HUES64 (cell line): ENCODE results near the gene PROB1.

ENCODE experiments used
- H3K27ac ChIP-seq: 2 replicates; pipeline ENCODE4 v1.7.0; 2013; ENCODE audit warnings: low read depth, low read length, inconsistent platforms
- H3K27me3 ChIP-seq: 2 replicates; pipeline ENCODE4 v1.6.1; 2013; ENCODE audit warnings: mild to moderate bottlenecking, low read length; ENCODE audit not compliant: insufficient read depth
- H3K36me3 ChIP-seq: 2 replicates; pipeline ENCODE4 v1.6.1; 2013; ENCODE audit warnings: mild to moderate bottlenecking, low read length; ENCODE audit not compliant: insufficient read depth
- H3K4me1 ChIP-seq: 2 replicates; pipeline ENCODE4 v1.6.1; 2013; ENCODE audit warnings: mild to moderate bottlenecking, low read length, moderate library complexity; ENCODE audit not compliant: insufficient read depth
- H3K4me3 ChIP-seq: 2 replicates; pipeline ENCODE4 v1.5.1; 2013; ENCODE audit warnings: mild to moderate bottlenecking, low read length, moderate library complexity
- H3K9ac ChIP-seq: 2 replicates; pipeline ENCODE4 v1.6.1; 2013; ENCODE audit warnings: mild to moderate bottlenecking, low read depth, low read length
- H3K9me3 ChIP-seq: 2 replicates; pipeline ENCODE4 v1.6.1; 2013; ENCODE audit warnings: low read depth, low read length; ENCODE audit not compliant: insufficient read depth
- WGBS: fragments of 150-250, 120-280 bp; methylation state at CpG from one replicate; pipeline ENCODE4 v1.1.7; 2013; ENCODE audit warnings: missing lambda C conversion rate; 5-methylcytosine and 5-hydroxymethylcytosine counted together

Gene PROB1

DNA sequence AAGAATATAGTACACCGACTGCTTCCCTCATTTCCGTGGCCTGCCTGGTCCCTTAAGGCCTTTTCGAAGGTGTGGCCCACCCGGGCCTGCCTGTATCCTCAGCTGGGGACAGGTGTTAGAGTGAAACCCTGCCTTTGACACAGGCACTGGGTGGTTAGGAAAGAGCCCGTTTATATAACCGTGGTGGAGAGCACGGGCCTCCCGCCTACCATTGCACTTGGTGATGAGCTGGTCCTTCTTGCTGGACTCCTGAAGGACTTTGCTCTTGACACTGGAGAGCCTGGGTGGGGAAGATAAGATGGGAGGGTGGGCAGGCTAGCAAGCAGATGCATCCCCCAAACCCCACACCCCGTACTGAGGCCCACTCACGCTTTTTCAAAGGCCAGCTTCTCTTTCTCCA is 6.6 kb upstream of the PROB1 start:
- Histone ChIP-seq H3K27me3 (no peaks in the 10 kb centered on the region), H3K4me3 (no peak overlapping the region), H3K9ac (no peak overlapping the region), H3K27ac (no peak overlapping the region), H3K4me1 (peaks cover 11% of the 10 kb centered on the region), H3K36me3 (peaks cover 14% of the 10 kb centered on the region), H3K9me3 (no peaks in the 10 kb centered on the region)
- 97% methylated on average over 10 of the region's 10 CpGs for WGBS

DNA sequence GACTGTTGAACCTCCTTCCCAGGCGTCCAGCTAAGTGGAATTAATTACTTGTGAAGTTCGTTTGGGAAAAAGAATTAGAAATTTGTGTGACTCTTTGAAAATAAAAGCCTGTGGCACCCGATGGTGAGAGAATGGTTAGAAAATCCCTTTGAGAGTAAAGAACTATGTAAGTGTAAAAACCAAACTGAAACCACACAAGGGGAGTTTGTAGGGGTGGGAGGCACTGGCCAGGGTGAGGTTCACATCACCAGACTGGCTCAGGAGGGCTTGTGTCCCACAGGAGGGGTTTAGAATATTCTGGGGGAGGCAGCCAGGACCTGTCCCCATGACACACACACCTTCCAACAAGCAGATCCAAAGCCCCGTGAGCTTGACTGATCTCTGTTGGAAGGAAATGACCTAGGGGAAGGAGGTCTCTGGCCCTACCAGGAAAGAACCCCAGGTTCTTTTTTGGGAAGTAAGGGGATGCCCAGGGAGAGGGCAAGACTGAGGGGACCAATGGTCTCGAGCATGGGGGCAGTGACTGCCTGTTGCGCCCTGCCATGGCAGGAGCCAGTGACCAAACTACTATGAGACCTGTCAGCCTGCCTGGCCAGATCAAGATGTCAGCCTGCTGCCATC is 4.7 kb upstream of the PROB1 start:
- peaks cover 15% of the 10 kb centered on the region for H3K27me3 ChIP-seq
- no peaks in the 10 kb centered on the region for H3K9me3 ChIP-seq
- peaks cover 14% of the 10 kb centered on the region for H3K36me3 ChIP-seq
- H3K4me3 ChIP-seq = no peak overlapping the region
- H3K27ac ChIP-seq = no peak overlapping the region
- 92% methylated on average over 6 of the region's 6 CpGs for WGBS
- no peak overlapping the region for H3K9ac ChIP-seq
- peaks cover 12% of the 10 kb centered on the region for H3K4me1 ChIP-seq

DNA sequence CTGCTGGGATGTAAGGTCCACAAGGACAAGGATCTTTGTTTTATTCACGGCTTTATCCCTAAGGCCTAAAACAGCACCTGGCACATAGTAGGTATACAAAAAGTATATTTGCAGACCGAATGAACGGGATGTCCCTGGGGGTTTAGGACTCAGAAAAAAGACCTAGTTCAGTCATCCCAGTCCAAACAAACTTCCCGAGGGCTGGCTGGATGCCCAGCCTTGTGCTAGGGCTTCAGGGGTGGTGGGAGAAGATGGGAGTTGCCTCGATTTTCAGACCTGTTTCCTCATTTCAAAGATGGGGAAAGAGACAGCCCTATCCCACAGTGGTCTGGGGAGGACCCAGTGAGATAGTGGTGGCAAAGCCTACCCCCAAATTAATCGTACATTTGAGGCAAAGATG is 3.0 kb upstream of the PROB1 start:
- Histone ChIP-seq H3K36me3 (peaks cover 14% of the 10 kb centered on the region), H3K4me3 (no peak overlapping the region), H3K4me1 (peaks cover 2% of the 10 kb centered on the region; the same call in 1 of the 2 replicates), H3K9me3 (no peaks in the 10 kb centered on the region), H3K9ac (no peak overlapping the region), H3K27me3 (peaks cover 32% of the 10 kb centered on the region), H3K27ac (no peak overlapping the region)
- 90% methylated on average over 6 of the region's 6 CpGs for whole genome bisulfite sequencing

DNA sequence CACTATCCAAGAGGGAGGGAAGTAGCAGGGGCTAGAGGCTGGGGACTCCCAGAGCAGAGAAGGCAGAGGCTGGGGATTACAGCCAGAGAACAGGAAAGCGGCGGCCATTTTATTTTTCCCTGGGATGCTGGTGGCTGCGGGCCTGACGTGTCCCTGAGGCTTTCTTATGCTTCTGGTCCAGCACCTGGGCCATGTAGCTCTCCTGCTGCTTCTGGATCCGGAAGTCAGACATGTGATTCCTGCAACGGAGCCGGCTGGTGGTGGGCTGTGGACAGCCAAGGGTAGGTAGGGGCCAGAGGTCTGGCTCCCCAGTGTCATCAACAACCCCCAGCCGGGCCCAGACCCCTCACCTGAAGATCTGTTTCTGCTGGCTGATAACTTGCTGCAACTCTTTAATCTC is 1.8 kb upstream of the PROB1 start:
- Histone ChIP-seq H3K36me3 (peaks cover 14% of the 10 kb centered on the region), H3K27me3 (peaks cover 44% of the 10 kb centered on the region), H3K27ac (no peak overlapping the region), H3K9ac (no peak overlapping the region), H3K4me1 (peaks cover 2% of the 10 kb centered on the region; the same call in 1 of the 2 replicates), H3K4me3 (no peak overlapping the region), H3K9me3 (no peaks in the 10 kb centered on the region)
- WGBS = 89% methylated on average over 8 of the region's 8 CpGs

DNA sequence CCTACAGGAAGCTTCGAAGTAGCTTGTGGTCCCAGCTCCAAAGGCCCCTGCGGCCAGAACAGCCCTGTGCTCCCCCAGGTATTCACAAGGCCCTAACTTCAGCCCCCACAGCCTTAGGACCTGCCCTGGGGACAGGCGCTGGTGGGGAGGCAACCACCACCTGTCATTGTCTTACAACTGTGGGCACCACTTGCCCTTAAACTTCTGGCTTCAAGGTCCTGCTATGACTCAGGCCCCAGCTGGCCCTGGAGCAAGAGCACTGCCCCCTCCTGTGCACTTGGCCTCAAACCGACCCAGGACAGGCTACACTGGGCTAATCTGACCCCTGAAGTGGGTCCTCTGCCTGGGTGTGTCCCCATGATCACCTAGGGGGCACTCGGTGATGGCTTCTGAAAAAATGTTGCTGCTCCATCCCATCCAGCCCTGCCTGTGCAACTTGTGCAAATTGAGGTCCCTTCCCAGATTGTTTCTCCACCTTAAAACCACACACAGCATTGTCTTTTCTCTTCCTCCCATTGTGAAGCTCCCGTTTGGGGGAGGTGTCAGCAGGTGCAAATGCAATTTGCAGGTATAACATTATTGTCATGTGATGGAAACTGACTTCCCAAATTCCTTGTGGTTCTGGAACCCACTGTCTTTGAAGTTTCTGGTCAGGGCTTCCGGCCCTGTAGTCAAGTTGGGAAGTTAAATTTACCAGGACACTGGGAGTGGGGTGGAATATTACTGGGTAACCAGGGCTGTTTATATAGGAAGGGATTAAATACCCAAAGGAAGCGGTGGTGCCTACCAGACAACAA is 1.1 kb upstream of the PROB1 start:
- H3K36me3 ChIP-seq = peaks cover 8% of the 10 kb centered on the region; the same call in 1 of the 2 replicates
- 80% methylated on average over 7 of the region's 8 CpGs for WGBS
- H3K9me3 ChIP-seq = no peaks in the 10 kb centered on the region
- H3K27me3 ChIP-seq = peaks cover 46% of the 10 kb centered on the region
- no peak overlapping the region for H3K4me3 ChIP-seq
- H3K4me1 ChIP-seq = peaks cover 2% of the 10 kb centered on the region; the same call in 1 of the 2 replicates
- no peak overlapping the region for H3K9ac ChIP-seq
- no peak overlapping the region for H3K27ac ChIP-seq

DNA sequence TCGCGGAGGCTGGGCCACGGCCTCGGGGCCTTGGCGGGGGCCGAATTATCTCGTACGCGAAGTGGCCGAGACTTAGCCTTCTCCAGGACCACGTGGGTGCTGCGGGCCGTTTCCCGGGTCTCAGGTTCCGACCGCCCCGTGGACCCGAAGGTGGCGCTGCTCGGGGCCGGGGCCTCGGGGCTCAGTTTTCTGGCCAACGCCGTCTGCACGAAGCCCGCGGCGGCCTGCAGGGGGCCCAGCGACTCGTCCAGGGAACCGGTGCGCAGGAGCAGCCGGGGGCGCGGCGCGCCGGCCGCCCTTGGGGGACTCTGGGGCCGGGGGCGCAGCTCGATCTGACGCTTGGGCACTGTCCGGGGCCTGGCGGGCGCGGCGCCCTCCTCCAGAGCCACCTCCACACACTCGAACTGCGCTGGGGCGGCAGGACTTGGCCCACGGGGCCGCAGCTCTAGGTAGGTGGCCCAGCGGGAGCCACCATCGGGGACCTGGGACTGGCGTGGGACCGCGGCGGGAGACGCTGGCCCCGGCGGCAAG is 716 bp downstream of the PROB1 start:
- Histone ChIP-seq H3K27ac (no peak overlapping the region), H3K9ac (peak overlapping the region; percentile 68), H3K9me3 (no peaks in the 10 kb centered on the region), H3K4me1 (peaks cover 2% of the 10 kb centered on the region; the same call in 1 of the 2 replicates), H3K36me3 (peaks cover under 1% of the 10 kb centered on the region; the same call in 1 of the 2 replicates), H3K27me3 (peaks cover 46% of the 10 kb centered on the region), H3K4me3 (peak overlapping the region; percentile 62)
- WGBS = 2% methylated on average over 62 of the region's 62 CpGs

GRCh38 chr5:139393497-139394122 is 1.3 kb downstream of the PROB1 start:
- 7% methylated on average over 49 of the region's 49 CpGs for WGBS
- Histone ChIP-seq H3K27me3 (peaks cover 46% of the 10 kb centered on the region), H3K9me3 (no peaks in the 10 kb centered on the region), H3K27ac (no peak overlapping the region; the same call in 1 of the 2 replicates), H3K9ac (peak overlapping the region; percentile 68), H3K4me1 (peaks cover 3% of the 10 kb centered on the region; the same call in 1 of the 2 replicates), H3K4me3 (peak overlapping the region; percentile 62), H3K36me3 (no peaks in the 10 kb centered on the region)

DNA sequence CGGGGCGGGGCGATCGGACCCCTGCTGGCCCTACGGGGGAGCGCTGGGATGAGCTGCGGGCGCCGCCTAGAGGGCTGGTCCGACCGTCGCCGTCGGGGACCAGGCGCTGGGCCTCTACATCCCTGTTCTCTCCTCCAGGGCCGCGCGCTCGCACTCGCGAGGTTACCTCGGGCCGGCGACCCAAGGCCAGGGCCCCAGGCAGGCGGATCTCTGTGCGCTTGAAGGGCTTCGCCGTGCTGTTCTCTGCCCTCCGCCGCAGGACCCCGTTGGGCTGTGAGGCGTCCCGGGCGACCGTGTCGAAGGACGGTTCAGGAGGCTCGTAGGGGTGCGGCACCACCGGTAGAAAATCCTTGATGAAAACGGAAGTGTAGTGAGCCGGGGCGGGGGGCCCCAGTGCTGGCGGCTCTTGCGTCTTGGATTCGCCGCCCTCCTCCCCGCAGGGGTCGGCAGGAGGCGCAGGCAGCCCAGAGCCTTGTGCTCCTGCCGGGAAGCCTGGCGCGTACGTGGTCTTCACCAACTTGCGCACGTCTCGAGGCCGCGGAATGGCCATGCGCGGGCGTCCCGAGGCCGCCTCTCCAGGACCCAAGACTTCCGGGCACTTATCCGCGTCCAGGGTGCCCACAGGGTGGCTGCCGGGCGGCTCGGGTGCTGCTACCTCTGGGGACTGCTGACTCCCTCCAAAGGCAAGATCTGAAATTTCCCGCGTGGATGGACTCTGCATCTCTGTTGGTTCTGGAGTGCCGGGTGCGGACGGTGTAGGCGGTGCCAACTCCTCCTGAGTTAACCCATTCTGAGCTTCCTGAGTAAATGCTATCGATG is 2.0 kb downstream of the PROB1 start:
- H3K4me3 ChIP-seq = peak overlapping the region; percentile 62

DNA sequence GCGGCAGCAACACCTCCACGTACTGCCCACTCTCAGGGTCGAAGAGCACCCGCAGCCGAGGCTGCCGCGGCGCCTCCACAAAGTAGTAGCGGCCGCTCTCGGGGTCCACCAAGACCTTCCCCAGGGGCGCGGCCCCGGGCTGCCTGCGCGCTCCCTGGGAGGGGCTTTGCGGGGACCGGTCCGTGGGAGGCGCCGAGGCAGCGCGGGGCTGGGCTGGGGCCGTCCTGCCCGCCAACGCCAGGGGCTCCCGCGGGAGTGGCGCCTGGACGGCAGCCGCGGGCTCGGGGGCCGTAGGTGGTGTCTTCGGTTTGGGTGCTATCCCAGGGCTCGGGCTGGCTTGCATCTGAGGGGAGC is 2.6 kb downstream of the PROB1 start:
- WGBS = 6% methylated on average over 36 of the region's 36 CpGs
- Histone ChIP-seq H3K27ac (no peak overlapping the region), H3K9ac (peak overlapping the region; percentile 45; the same call in 1 of the 2 replicates), H3K36me3 (no peaks in the 10 kb centered on the region), H3K4me1 (peaks cover 10% of the 10 kb centered on the region), H3K27me3 (peaks cover 46% of the 10 kb centered on the region), H3K4me3 (peak overlapping the region; percentile 62), H3K9me3 (no peaks in the 10 kb centered on the region)

More for the DNA sequence above, 2.0 kb downstream of the PROB1 start:
- Histone ChIP-seq H3K9ac (peak overlapping the region; percentile 68), H3K9me3 (no peaks in the 10 kb centered on the region), H3K27me3 (peaks cover 46% of the 10 kb centered on the region), H3K36me3 (no peaks in the 10 kb centered on the region), H3K4me1 (peaks cover 10% of the 10 kb centered on the region), H3K27ac (no peak overlapping the region; the same call in 1 of the 2 replicates)
- WGBS = under 1% methylated on average over 77 of the region's 77 CpGs

- Histone ChIP-seq H3K36me3 (no peaks in the 10 kb centered on the region), H3K4me1 (peaks cover 10% of the 10 kb centered on the region), H3K9ac (no peak overlapping the region), H3K4me3 (peak overlapping the region; percentile 62), H3K27ac (no peak overlapping the region), H3K27me3 (peaks cover 46% of the 10 kb centered on the region), H3K9me3 (no peaks in the 10 kb centered on the region)
- WGBS = 50% methylated on average over 33 of the region's 33 CpGs
Observed at GRCh38 chr5:139391570-139392323, 3.2 kb downstream of the PROB1 start.
